Measurements from ENCODE around the gene TEX35.
"Not testable (repeated sequence)": the region's sequence is repeated elsewhere in the genome, so short reads cannot be mapped to it uniquely, and the experiment has no call there.

Gene TEX35

GRCh38 chr1:178494569-178494971 is 18.3 kb upstream of the TEX35 start:
- DNase-seq (ENCODE audit: low read depth in 4 of 4, low spot score in 1 of 4) = no peak

GRCh38 chr1:178495158-178495557 is 17.8 kb upstream of the TEX35 start:
- no peak for DNase-seq (ENCODE audit: low read depth in 4 of 4, low spot score in 1 of 4)

- DNase-seq (ENCODE audit: low read depth in 4 of 4, low spot score in 1 of 4) = no peak
Measured at GRCh38 chr1:178495741-178496409, 17.0 kb upstream of the TEX35 start.

- no peak for DNase-seq (ENCODE audit: low read depth in 4 of 4, low spot score in 1 of 4)
Measured at GRCh38 chr1:178496410-178497135, 16.3 kb upstream of the TEX35 start, which contains the start of gene CLEC20A. Gene CLEC20A (minus strand): TSS chr1:178496964. CDS start chr1:178496939, 25 bp downstream.

- DNase-seq (ENCODE audit: low read depth in 4 of 4, low spot score in 1 of 4) = no peak
Measured at GRCh38 chr1:178497903-178498478, 14.9 kb upstream of the TEX35 start.

- DNase-seq (ENCODE audit: low read depth in 4 of 4, low spot score in 1 of 4) = no peak
Measured at GRCh38 chr1:178498896-178499675, 13.8 kb upstream of the TEX35 start.

GRCh38 chr1:178500091-178500770 is 12.7 kb upstream of the TEX35 start:
- DNase-seq (ENCODE audit: low read depth in 4 of 4, low spot score in 1 of 4) = no peak

GRCh38 chr1:178500936-178501554 is 11.9 kb upstream of the TEX35 start:
- DNase-seq (ENCODE audit: low read depth in 4 of 4, low spot score in 1 of 4) = no peak

- peak in 3 of 4 experiments; percentile 15 to 47 (median 22) for DNase-seq (ENCODE audit: low read depth in 4 of 4, low spot score in 1 of 4)
Measured at GRCh38 chr1:178501705-178502329, 11.1 kb upstream of the TEX35 start.

GRCh38 chr1:178502330-178502714 is 10.6 kb upstream of the TEX35 start:
- no peak for DNase-seq (ENCODE audit: low read depth in 4 of 4, low spot score in 1 of 4)

GRCh38 chr1:178502856-178503255 is 10.1 kb upstream of the TEX35 start:
- no peak for DNase-seq (ENCODE audit: low read depth in 4 of 4, low spot score in 1 of 4)

- DNase-seq (ENCODE audit: low read depth in 4 of 4, low spot score in 1 of 4) = not testable (repeated sequence)
Measured at GRCh38 chr1:178503316-178503715, 9.6 kb upstream of the TEX35 start.

- DNase-seq (ENCODE audit: low read depth in 4 of 4, low spot score in 1 of 4) = no peak
Measured at GRCh38 chr1:178503849-178504248, 9.1 kb upstream of the TEX35 start.

- no peak for DNase-seq (ENCODE audit: low read depth in 4 of 4, low spot score in 1 of 4)
Measured at GRCh38 chr1:178504286-178504685, 8.6 kb upstream of the TEX35 start.

GRCh38 chr1:178506177-178506576 is 6.7 kb upstream of the TEX35 start:
- no peak for DNase-seq (ENCODE audit: low read depth in 4 of 4, low spot score in 1 of 4)

GRCh38 chr1:178506669-178507068 is 6.2 kb upstream of the TEX35 start:
- no peak for DNase-seq (ENCODE audit: low read depth in 4 of 4, low spot score in 1 of 4)

- DNase-seq (ENCODE audit: low read depth in 4 of 4, low spot score in 1 of 4) = no peak
Measured at GRCh38 chr1:178509414-178510007, 3.4 kb upstream of the TEX35 start.

- DNase-seq (ENCODE audit: low read depth in 4 of 4, low spot score in 1 of 4) = no peak
Measured at GRCh38 chr1:178510155-178510554, 2.8 kb upstream of the TEX35 start.

- no peak for DNase-seq (ENCODE audit: low read depth in 4 of 4, low spot score in 1 of 4)
Measured at GRCh38 chr1:178513278-178513983, 522 bp downstream of the TEX35 start.
